Upper lobe of left lung (tissue), 6 donors: ENCODE results near the gene TP53I3. TPM values are rescaled to one million over a fixed set of nuclear protein-coding genes. Genes with fewer than 3 reads are reported as not detected.

ENCODE experiments used
- ATAC-seq, 2 donors: fragments of 200-7000 bp; cut with Tn5 transposase; one replicate each; pipeline ENCODE4 v1.9.1; 2022; ENCODE audit warnings: mild to moderate bottlenecking in 2 of 2, moderate library complexity in 2 of 2; ENCODE audit not compliant: low FRiP score in 2 of 2
- DNase-seq, 2 donors: peaks; one replicate each; pipeline ENCODE4 v3.0.0-alpha.2; 2019 to 2020
- H3K27ac ChIP-seq, 4 donors: fragments of 200-600 bp; sonication (generic); one replicate each; pipeline ENCODE4 v1.5.1; 2016 to 2019
- H3K27me3 ChIP-seq, 4 donors: fragments of 200-600 bp; sonication (generic); one replicate each; pipeline ENCODE4 v1.5.1; 2017 to 2019
- H3K36me3 ChIP-seq, 4 donors: fragments of 200-600 bp; sonication (generic); one replicate each; pipeline ENCODE4 v1.5.1; 2016 to 2019
- H3K4me1 ChIP-seq, 4 donors: fragments of 200-600 bp; sonication (generic); one replicate each; pipeline ENCODE4 v1.5.1; 2018 to 2019
- H3K4me3 ChIP-seq, 4 donors: fragments of 200-600 bp; sonication (generic); one replicate each; pipeline ENCODE4 v1.5.1; 2017 to 2019; ENCODE audit warnings: mild to moderate bottlenecking in 2 of 4, moderate library complexity in 1 of 4
- H3K9me3 ChIP-seq, 4 donors: fragments of 200-600 bp; sonication (generic); one replicate each; pipeline ENCODE4 v1.5.1; 2018 to 2019
- CTCF ChIP-seq, 6 experiments: fragments of 450-650 bp in 4 of 6; fragments of 200-600 bp in 2 of 6; sonication (generic) in 2 of 6; IDR thresholded peaks; one replicate each; pipeline ENCODE4 v1.5.1; 2016 to 2019; ENCODE audit warnings: antibody characterized with exemption in 6 of 6
- EP300 ChIP-seq, 4 donors: sonication (generic); formaldehyde crosslinking; IDR thresholded peaks; one replicate each; pipeline ENCODE4 v1.5.1; 2017; ENCODE audit warnings: antibody characterized with exemption in 4 of 4, control low read depth in 2 of 4
- POLR2A ChIP-seq, 4 donors: fragments of 450-650 bp; IDR thresholded peaks; one replicate each; pipeline ENCODE4 v1.5.1; 2016 to 2017; ENCODE audit warnings: antibody characterized with exemption in 4 of 4, mild to moderate bottlenecking in 2 of 4
- POLR2AphosphoS5 ChIP-seq, 2 donors: sonication (generic); formaldehyde crosslinking; IDR thresholded peaks; one replicate each; pipeline ENCODE4 v1.5.1; 2017; ENCODE audit warnings: antibody characterized with exemption in 2 of 2
- WGBS, 2 donors: methylation state at CpG; one replicate each; pipeline ENCODE4 v1.1.5; 2017 to 2018; 5-methylcytosine and 5-hydroxymethylcytosine counted together
- total RNA-seq, 6 donors: library from RNA; depleted of rRNA in 4 of 6; stranded (reverse); fragments of >200 nt in 4 of 6; gene quantifications; one replicate each; pipeline versions ENCODE4 v1.1.0 to v1.2.1, GENCODE V29; 2016 to 2021
- donor health status: DM: no; HTN: no; CAD: no; lungs with moderate emphysema.
- donor health status: DM: no; HTN: yes; CAD: no; lungs with severe emphysema.

The TP53I3 gene
- total RNA-seq, 6 donors from 2014 or later = 27.0 to 110 (median 69.6) TPM

GRCh38 chr2:24123195-24123921 is 38.7 kb upstream of the TP53I3 start, which contains the start of the genes FAM228B and PFN4:
Gene FAM228B, plus strand, starts transcription at chr2:24123469. Its CDS starts 893 bp downstream, at chr2:24124362.
Gene PFN4, minus strand, starts transcription at chr2:24123334. Its CDS starts 799 bp downstream, at chr2:24122535.
- Histone ChIP-seq H3K4me1 (peaks cover 10 to 15% (median 12%) of the 10 kb centered on the region in 4 donors), H3K27ac (peak within 1 kb of the TSS; percentile 89 to 94 (median 90)), H3K4me3 (peak within 1 kb of the TSS; percentile 53 to 80 (median 69)), H3K36me3 (no peaks in the 10 kb centered on the region), H3K27me3 (no peaks in the 10 kb centered on the region), H3K9me3 (no peaks in the 10 kb centered on the region)
- peak; percentile 79 to 85 for TF ChIP-seq POLR2AphosphoS5 (IDR thresholded peaks at IDR 0.05)
- TF ChIP-seq EP300 (IDR thresholded peaks at IDR 0.05) = no peak
- TF ChIP-seq CTCF (IDR thresholded peaks at IDR 0.05) = peak in 2 of 6 experiments; percentile 13 to 36
- TF ChIP-seq POLR2A (IDR thresholded peaks at IDR 0.05) = peak in 3 of 4 donors; percentile 60 to 93 (median 87)
- WGBS, 2 donors = 0% methylated on average over 7 to 17 of the region's 103 CpGs
- DNase-seq (peak; percentile 94 to 97), ATAC-seq (peak; percentile 96 to 98)

- TF ChIP-seq POLR2A (IDR thresholded peaks at IDR 0.05) (no peak), CTCF (IDR thresholded peaks at IDR 0.05) (no peak), EP300 (IDR thresholded peaks at IDR 0.05) (no peak), POLR2AphosphoS5 (IDR thresholded peaks at IDR 0.05) (no peak)
- Histone ChIP-seq H3K4me3 (peak overlapping the region; percentile 53 to 80 (median 69)), H3K36me3 (no peaks in the 10 kb centered on the region), H3K9me3 (no peaks in the 10 kb centered on the region), H3K27ac (peak overlapping the region; percentile 89 to 94 (median 90)), H3K27me3 (no peaks in the 10 kb centered on the region), H3K4me1 (peaks cover 10 to 15% (median 12%) of the 10 kb centered on the region in 4 donors)
- 9 to 14% methylated on average over 10 to 15 of the region's 15 CpGs for WGBS, 2 donors
- DNase-seq (no peak), ATAC-seq (no peak)
Measured at GRCh38 chr2:24122366-24123194, 37.9 kb upstream of the TP53I3 start.

DNA sequence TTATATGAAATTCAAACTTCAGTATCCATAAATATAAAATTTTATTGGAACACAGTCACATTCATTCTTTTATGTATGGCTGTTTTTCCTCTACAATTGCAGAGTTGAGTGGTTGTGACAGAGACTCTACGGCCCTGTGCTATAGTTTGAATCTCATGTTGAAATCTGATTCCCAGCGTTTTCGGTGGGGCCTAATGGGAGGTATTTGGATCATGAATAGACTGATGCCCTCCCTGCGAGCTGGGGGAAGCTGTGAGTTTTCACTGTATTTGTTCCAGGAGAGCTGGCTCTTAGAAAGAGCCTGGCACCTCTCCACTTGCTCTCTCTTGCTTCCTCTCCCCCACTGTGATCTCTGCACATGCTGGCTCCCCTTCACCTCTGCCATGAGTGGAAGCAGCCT is 36.8 kb upstream of the TP53I3 start:
- peaks cover 10 to 15% (median 12%) of the 10 kb centered on the region in 4 donors for H3K4me1 ChIP-seq
- DNase-seq (no peak), ATAC-seq (no peak)
- H3K27ac ChIP-seq = no peak overlapping the region
- H3K4me3 ChIP-seq = no peak overlapping the region
- no peaks in the 10 kb centered on the region for H3K9me3 ChIP-seq
- 62 to 79% methylated on average over 4 of the region's 4 CpGs for WGBS, 2 donors
- H3K27me3 ChIP-seq = no peaks in the 10 kb centered on the region
- H3K36me3 ChIP-seq = no peaks in the 10 kb centered on the region
- TF ChIP-seq POLR2AphosphoS5 (IDR thresholded peaks at IDR 0.05) (no peak), EP300 (IDR thresholded peaks at IDR 0.05) (no peak), CTCF (IDR thresholded peaks at IDR 0.05) (no peak), POLR2A (IDR thresholded peaks at IDR 0.05) (no peak)

DNA sequence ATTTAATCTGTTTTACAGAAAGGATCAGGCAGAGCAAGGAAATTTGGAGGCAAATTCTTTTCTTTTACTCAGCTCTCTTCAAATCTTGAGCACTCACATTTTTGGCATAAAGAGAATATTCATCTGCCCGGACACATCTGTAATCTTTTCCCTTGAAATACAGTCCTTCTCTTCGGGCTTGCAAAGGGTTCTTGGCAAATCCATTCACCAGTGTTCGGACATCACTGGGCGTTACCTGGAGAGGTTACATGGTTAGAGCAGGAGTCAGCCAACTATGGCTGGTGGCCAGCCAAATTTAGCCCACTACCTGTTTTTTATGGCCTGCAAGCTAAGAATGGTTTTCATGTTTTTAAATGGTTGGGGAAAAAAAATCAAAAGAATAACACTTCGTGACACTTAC is 36.4 kb upstream of the TP53I3 start:
- peaks cover 10 to 15% (median 12%) of the 10 kb centered on the region in 4 donors for H3K4me1 ChIP-seq
- H3K27ac ChIP-seq = no peak overlapping the region
- H3K4me3 ChIP-seq = no peak overlapping the region
- no peaks in the 10 kb centered on the region for H3K27me3 ChIP-seq
- TF ChIP-seq POLR2A (IDR thresholded peaks at IDR 0.05) (no peak), POLR2AphosphoS5 (IDR thresholded peaks at IDR 0.05) (no peak), EP300 (IDR thresholded peaks at IDR 0.05) (no peak), CTCF (IDR thresholded peaks at IDR 0.05) (no peak)
- ATAC-seq = no peak
- no peaks in the 10 kb centered on the region for H3K36me3 ChIP-seq
- H3K9me3 ChIP-seq = no peaks in the 10 kb centered on the region
- no peak for DNase-seq
- 80 to 88% methylated on average over 5 of the region's 5 CpGs for WGBS, 2 donors
